Right lung (tissue), 5 donors: ENCODE results near the gene ZNF627. TPM values are rescaled to one million over a fixed set of nuclear protein-coding genes. Genes with fewer than 3 reads are reported as not detected.
"Not testable (repeated sequence)": the region's sequence is repeated elsewhere in the genome, so short reads cannot be mapped to it uniquely, and the experiment has no call there.

Experiments
- DNase-seq, 2 donors: peaks; one replicate each; pipeline ENCODE4 v3.0.0-alpha.2; 2013
- polyA plus RNA-seq, 5 donors: library from polyadenylated mRNA; unstranded; fragments of 120-200 nt; gene quantifications; one replicate each; pipeline versions ENCODE4 v1.2.1 to v1.2.3, GENCODE V29; 2013; ENCODE audit warnings: inconsistent platforms in 1 of 5, low replicate concordance in 1 of 5; ENCODE audit not compliant: insufficient read length in 5 of 5, insufficient read depth in 1 of 5

ZNF627 gene
- polyA plus RNA-seq, 5 donors = 29.8 to 43.8 (median 37.0) TPM

GRCh38 chr19:11570039-11570462, 27.2 kb upstream of the ZNF627 start:
- DNase-seq = no peak

- not testable (repeated sequence) for DNase-seq
Observed at GRCh38 chr19:11573354-11573753, 23.9 kb upstream of the ZNF627 start.

- not testable (repeated sequence) for DNase-seq
Observed at GRCh38 chr19:11573763-11574162, 23.5 kb upstream of the ZNF627 start.

- DNase-seq = no peak
Observed at GRCh38 chr19:11574689-11575088, 22.6 kb upstream of the ZNF627 start.

- DNase-seq = no peak
Observed at GRCh38 chr19:11576227-11576626, 21.1 kb upstream of the ZNF627 start.

GRCh38 chr19:11577451-11578257, 19.6 kb upstream of the ZNF627 start, which contains the start of gene ACP5:
Gene ACP5 (minus strand): TSS chr19:11577645. CDS start chr19:11577317, 328 bp downstream.
- no peak for DNase-seq

GRCh38 chr19:11578258-11579142, 18.8 kb upstream of the ZNF627 start:
- no peak for DNase-seq

GRCh38 chr19:11580116-11580515, 17.2 kb upstream of the ZNF627 start:
- no peak for DNase-seq

- DNase-seq = no peak
Observed at GRCh38 chr19:11581740-11582139, 15.5 kb upstream of the ZNF627 start.

GRCh38 chr19:11586331-11586730, 11.0 kb upstream of the ZNF627 start:
- no peak for DNase-seq

GRCh38 chr19:11587302-11587974, 9.8 kb upstream of the ZNF627 start:
- peak in 1 of 2 donors; percentile 56 for DNase-seq

GRCh38 chr19:11587975-11588631, 9.2 kb upstream of the ZNF627 start:
- DNase-seq = no peak

GRCh38 chr19:11594084-11594483, 3.2 kb upstream of the ZNF627 start:
- no peak for DNase-seq

GRCh38 chr19:11596156-11596555, 1.1 kb upstream of the ZNF627 start:
- no peak for DNase-seq

- no peak for DNase-seq
Observed at GRCh38 chr19:11598103-11598483, 810 bp downstream of the ZNF627 start.

- no peak for DNase-seq
Observed at GRCh38 chr19:11598746-11599145, 1.5 kb downstream of the ZNF627 start.

- not testable (repeated sequence) for DNase-seq
Observed at GRCh38 chr19:11599704-11600103, 2.4 kb downstream of the ZNF627 start.

GRCh38 chr19:11606484-11606883, 9.2 kb downstream of the ZNF627 start:
- no peak for DNase-seq

- DNase-seq = no peak
Observed at GRCh38 chr19:11611730-11612129, 14.4 kb downstream of the ZNF627 start.

GRCh38 chr19:11612816-11613511, 15.7 kb downstream of the ZNF627 start:
- no peak for DNase-seq
